ENCODE measurements around the gene PRKN. TPM values are rescaled to one million over a fixed set of nuclear protein-coding genes. Genes with fewer than 3 reads are reported as not detected.

Gene PRKN
- total and polyA plus RNA-seq, 2 donors (not counting 3 experiments of a cell fraction or from before 2014, with no cell fraction given) = 0.06 TPM; not detected in 1

GRCh38 chr6:161721511-161721910 lies 1006.1 kb downstream of the PRKN start:
- no peaks in the 10 kb centered on the region for H3K79me2 ChIP-seq (ENCODE audit: control insufficient read depth, insufficient read depth, low read length)
- H3K27ac ChIP-seq (ENCODE audit: insufficient read depth, low read depth, low read length) = no peak overlapping the region
- H3K36me3 ChIP-seq (ENCODE audit: control insufficient read depth in 2 of 2, extremely low read depth in 1 of 2, insufficient read depth in 2 of 2, low read length in 2 of 2) = no peaks in the 10 kb centered on the region
- no peaks in the 10 kb centered on the region for H3K27me3 ChIP-seq (ENCODE audit: control insufficient read depth in 2 of 2, insufficient read depth in 2 of 2, low read length in 2 of 2)
- no peaks in the 10 kb centered on the region for H4K20me1 ChIP-seq (replicated peaks; ENCODE audit: control insufficient read depth, extremely low read depth, insufficient read depth, low read length)
- DNase-seq (ENCODE audit: low read depth, low spot score) (no peak), FAIRE-seq (no peak)
- H3K9ac ChIP-seq (replicated peaks; ENCODE audit: extremely low read depth, insufficient read depth, low read length) = no peak overlapping the region
- dilution Hi-C loops (cut with MboI; ENCODE audit: extremely low pct_ligation_motif_present, low sequenced_read_pairs) = no loop called here
- intact Hi-C loops (cut with micrococcal nuclease) = no loop called here
- H3K9me1 ChIP-seq (replicated peaks; ENCODE audit: control insufficient read depth, extremely low read depth, insufficient read depth, low read length) = no peaks in the 10 kb centered on the region
- H3K9me3 ChIP-seq (replicated peaks; ENCODE audit: control insufficient read depth, insufficient read depth, low read length) = no peaks in the 10 kb centered on the region
- BruUV-seq (replicated peaks) = no TSS peak
- CTCF ChIA-PET = no interaction called here
- POLR2A ChIA-PET = no interaction called here
- no peak overlapping the region for H3K4me3 ChIP-seq (replicated peaks in 1 of 3; ENCODE audit: insufficient read depth in 1 of 3, low read depth in 1 of 3, low read length in 3 of 3)
- H3K4me2 ChIP-seq (ENCODE audit: insufficient read depth, low read length) = no peak overlapping the region
- H3K4me1 ChIP-seq (ENCODE audit: control insufficient read depth, extremely low read depth, insufficient read depth, low read length) = no peaks in the 10 kb centered on the region
- no peak overlapping the region for H2AFZ ChIP-seq (ENCODE audit: low read depth, low read length)
- TF ChIP-seq EZH2 (IDR thresholded peaks at IDR 0.05; ENCODE audit: borderline replicate concordance, low read depth, low read length, severe bottlenecking) (no peak), MYC (IDR thresholded peaks at IDR 0.05; ENCODE audit: low read depth, low read length) (no peak), JUN (IDR thresholded peaks at IDR 0.05; ENCODE audit: borderline replicate concordance, insufficient read depth, insufficient read length, low read depth) (no peak), CTCF (IDR thresholded peaks at IDR 0.05; ENCODE audit: extremely low read depth in 1 of 2, insufficient read depth in 1 of 2, low read depth in 1 of 2, low read length in 2 of 2) (no peak), POLR2A (IDR thresholded peaks at IDR 0.05; ENCODE audit: low read depth, low read length) (no peak), GATA2 (IDR thresholded peaks at IDR 0.05; ENCODE audit: insufficient read depth, insufficient read length, low read depth, low read length) (no peak), MAX (IDR thresholded peaks at IDR 0.05; ENCODE audit: insufficient read depth, insufficient read length) (no peak), POLR2AphosphoS5 (IDR thresholded peaks at IDR 0.05; ENCODE audit: insufficient read depth, low read depth, low read length) (no peak), FOS (IDR thresholded peaks at IDR 0.05; ENCODE audit: borderline replicate concordance, insufficient read depth, low read length) (no peak)

All from endothelial cell of umbilical vein (primary cell).